Esophagus squamous epithelium (tissue), 5 donors: ENCODE results near the gene EHBP1. TPM values are rescaled to one million over a fixed set of nuclear protein-coding genes. Genes with fewer than 3 reads are reported as not detected.

ENCODE experiments used
- DNase-seq: peaks from one replicate; lab custom pipeline; 2025; lab: John Stamatoyannopoulos, UW
- H3K27ac ChIP-seq, 4 donors: fragments of 200-600 bp; sonication (generic); one replicate each; pipeline ENCODE4 v1.5.1; 2016 to 2019; ENCODE audit warnings: mild to moderate bottlenecking in 1 of 4
- H3K27me3 ChIP-seq, 4 donors: fragments of 200-600 bp; sonication (generic); 1 replicate in 3 of 4; 2 replicates in 1 of 4; pipeline versions ENCODE4 v1.5.1 to v1.6.0; 2017 to 2021; ENCODE audit warnings: antibody characterized with exemption in 1 of 4
- H3K36me3 ChIP-seq, 3 donors: fragments of 200-600 bp; sonication (generic); one replicate each; pipeline ENCODE4 v1.5.1; 2016 to 2019
- H3K4me1 ChIP-seq, 3 donors: fragments of 200-600 bp; sonication (generic); one replicate each; pipeline ENCODE4 v1.5.1; 2017 to 2019
- H3K4me3 ChIP-seq, 4 donors: fragments of 200-600 bp; sonication (generic); 1 replicate in 3 of 4; 2 replicates in 1 of 4; pipeline ENCODE4 v1.5.1; 2016 to 2019; ENCODE audit warnings: mild to moderate bottlenecking in 2 of 4, moderate library complexity in 1 of 4
- H3K9me3 ChIP-seq, 3 donors: fragments of 200-600 bp; sonication (generic); one replicate each; pipeline ENCODE4 v1.5.1; 2016 to 2019
- CTCF ChIP-seq, 6 experiments: fragments of 450-650 bp in 4 of 6; fragments of 200-600 bp in 2 of 6; sonication (generic) in 2 of 6; IDR thresholded peaks; one replicate each; pipeline ENCODE4 v1.5.1; 2016 to 2019; ENCODE audit warnings: antibody characterized with exemption in 6 of 6, mild to moderate bottlenecking in 4 of 6, moderate library complexity in 4 of 6
- POLR2A ChIP-seq, 4 donors: fragments of 450-650 bp; IDR thresholded peaks; one replicate each; pipeline ENCODE4 v1.6.1; 2017; ENCODE audit warnings: antibody characterized with exemption in 4 of 4, mild to moderate bottlenecking in 4 of 4, moderate library complexity in 3 of 4
- WGBS, 2 donors: methylation state at CpG; one replicate each; pipeline ENCODE4 v1.1.5; 2018; 5-methylcytosine and 5-hydroxymethylcytosine counted together
- intact Hi-C: fragments of 100-400 bp; cut with DNase I; formaldehyde crosslinking; loops from one replicate; pipeline ENCODE4 v1.15.0; 2022
- total RNA-seq, 4 donors: library from RNA; depleted of rRNA; stranded (reverse); fragments of >200 nt; gene quantifications; one replicate each; pipeline ENCODE4 v1.1.0, GENCODE V29; 2016
- donor health status: DM: yes; HTN: yes; CAD: no.

Gene EHBP1
- total RNA-seq, 4 donors from 2014 or later = 59.6 to 111 (median 77.9) TPM

DNA sequence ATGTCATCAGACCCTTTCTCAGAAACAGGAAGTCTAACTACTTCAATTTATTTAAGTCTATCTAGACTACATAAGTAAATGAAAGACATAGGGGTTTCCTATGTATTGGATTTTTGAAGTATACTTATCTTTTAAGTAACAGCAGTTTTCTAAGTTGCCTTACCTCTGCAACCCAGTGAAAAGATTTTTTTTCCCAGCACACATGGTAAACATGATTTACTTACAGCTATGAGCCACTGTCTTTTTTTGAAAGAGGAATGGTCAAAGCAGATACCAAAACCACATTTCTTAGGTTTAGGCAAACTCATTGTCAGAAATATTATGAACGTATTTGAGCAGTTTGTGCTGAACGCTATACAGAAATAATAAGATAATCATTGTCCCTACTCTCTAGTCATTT, 266.4 kb downstream of the EHBP1 start:
- DNase-seq = no peak
- no peak overlapping the region for H3K27ac ChIP-seq
- no peaks in the 10 kb centered on the region for H3K27me3 ChIP-seq
- peaks cover 0 to 18% (median 0%) of the 10 kb centered on the region in 3 donors for H3K4me1 ChIP-seq
- no peak overlapping the region for H3K4me3 ChIP-seq
- TF ChIP-seq CTCF (IDR thresholded peaks at IDR 0.05) (no peak), POLR2A (IDR thresholded peaks at IDR 0.05) (no peak)
- peaks cover 0 to 32% (median 0%) of the 10 kb centered on the region in 3 donors for H3K36me3 ChIP-seq
- intact Hi-C loops = no loop called here
- H3K9me3 ChIP-seq = no peaks in the 10 kb centered on the region
- whole genome bisulfite sequencing, 2 donors = 90 to 94% methylated on average over 2 of the region's 2 CpGs

DNA sequence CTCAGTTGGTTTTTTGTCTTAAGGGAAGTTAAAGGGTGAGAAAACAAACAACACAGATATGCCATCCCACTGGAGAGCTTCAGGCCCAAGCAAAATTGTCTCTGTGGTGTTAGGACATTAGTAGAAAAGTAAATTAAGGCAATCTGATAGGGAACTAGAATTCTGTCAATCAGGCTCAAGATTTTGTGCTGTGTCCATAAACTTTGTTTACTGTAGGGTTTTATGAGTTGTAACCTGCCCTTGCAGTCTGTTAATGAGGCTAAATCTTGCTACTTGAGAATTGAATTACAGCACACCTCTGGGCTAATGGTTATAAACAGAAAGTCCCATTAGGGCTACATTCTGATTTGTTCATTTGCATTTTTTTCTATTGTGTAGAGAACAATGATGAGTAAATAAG, 267.1 kb downstream of the EHBP1 start:
- DNase-seq = no peak
- no peaks in the 10 kb centered on the region for H3K9me3 ChIP-seq
- TF ChIP-seq POLR2A (IDR thresholded peaks at IDR 0.05) = no peak
- no peak for TF ChIP-seq CTCF (IDR thresholded peaks at IDR 0.05)
- intact Hi-C loops = no loop called here
- H3K4me1 ChIP-seq = peaks cover 0 to 14% (median 0%) of the 10 kb centered on the region in 3 donors
- no peaks in the 10 kb centered on the region for H3K27me3 ChIP-seq
- no peak overlapping the region for H3K4me3 ChIP-seq
- H3K27ac ChIP-seq = no peak overlapping the region
- H3K36me3 ChIP-seq = peaks cover 0 to 35% (median 0%) of the 10 kb centered on the region in 3 donors

GRCh38 chr2:62974999-62975398, 269.5 kb downstream of the EHBP1 start:
- intact Hi-C loops = no loop called here
- Histone ChIP-seq H3K27ac (no peak overlapping the region), H3K4me1 (no peaks in the 10 kb centered on the region), H3K9me3 (no peaks in the 10 kb centered on the region), H3K36me3 (peaks cover 0 to 59% (median under 1%) of the 10 kb centered on the region in 3 donors), H3K27me3 (no peaks in the 10 kb centered on the region), H3K4me3 (no peak overlapping the region)
- DNase-seq = no peak
- TF ChIP-seq POLR2A (IDR thresholded peaks at IDR 0.05) = no peak
- TF ChIP-seq CTCF (IDR thresholded peaks at IDR 0.05) = no peak
- 96 to 100% methylated on average over 2 of the region's 2 CpGs for WGBS, 2 donors

GRCh38 chr2:62991605-62992004, 286.1 kb downstream of the EHBP1 start:
- 73 to 81% methylated on average over 3 of the region's 3 CpGs for WGBS, 2 donors
- intact Hi-C loops = no loop called here
- Histone ChIP-seq H3K27me3 (no peaks in the 10 kb centered on the region), H3K4me3 (no peak overlapping the region), H3K27ac (no peak overlapping the region), H3K4me1 (no peaks in the 10 kb centered on the region), H3K9me3 (no peaks in the 10 kb centered on the region), H3K36me3 (peaks cover 0 to 76% (median 2%) of the 10 kb centered on the region in 3 donors)
- no peak for DNase-seq
- TF ChIP-seq POLR2A (IDR thresholded peaks at IDR 0.05) = no peak
- TF ChIP-seq CTCF (IDR thresholded peaks at IDR 0.05) = no peak

GRCh38 chr2:62992561-62992960, 287.0 kb downstream of the EHBP1 start:
- DNase-seq = no peak
- no peak overlapping the region for H3K4me3 ChIP-seq
- TF ChIP-seq POLR2A (IDR thresholded peaks at IDR 0.05) (no peak), CTCF (IDR thresholded peaks at IDR 0.05) (no peak)
- intact Hi-C loops = no loop called here
- H3K36me3 ChIP-seq = peaks cover 0 to 81% (median 3%) of the 10 kb centered on the region in 3 donors
- no peak overlapping the region for H3K27ac ChIP-seq
- H3K9me3 ChIP-seq = no peaks in the 10 kb centered on the region
- no peaks in the 10 kb centered on the region for H3K27me3 ChIP-seq
- WGBS, 2 donors = 81 to 88% methylated on average over 2 of the region's 2 CpGs
- H3K4me1 ChIP-seq = no peaks in the 10 kb centered on the region
